SH-SY5Y (cell line): ENCODE data around the gene ZNF296.

Experiments used
- GATA2 ChIP-seq: IDR thresholded peaks from 2 replicates; pipeline ENCODE4 v1.6.1; 2011; ENCODE audit warnings: mild to moderate bottlenecking, low read depth, low read length
- GATA3 ChIP-seq: IDR thresholded peaks from 2 replicates; pipeline ENCODE4 v1.6.1; 2011; ENCODE audit warnings: low read depth, mild to moderate bottlenecking, low read length, moderate library complexity

GRCh38 chr19:45050036-45050435 lies 26.2 kb downstream of the ZNF296 start:
- TF ChIP-seq GATA3 (no peak), GATA2 (no peak)
